GM12878 (cell line): ENCODE results near the gene NMRK1.

ENCODE experiments used
- EP300 ChIP-seq, 2 experiments: fragments of 150-350 bp in 1 of 2; IDR thresholded peaks; 2 replicates each; pipeline ENCODE4 v1.6.1; 2011 to 2012; ENCODE audit warnings: low read depth in 2 of 2, low read length in 2 of 2, borderline replicate concordance in 1 of 2, improper control_type of control experiment in 1 of 2, inconsistent platforms in 1 of 2; ENCODE audit not compliant: control insufficient read depth in 1 of 2
- ESRRA ChIP-seq: IDR thresholded peaks from 2 replicates; pipeline ENCODE4 v1.6.1; 2012; ENCODE audit warnings: mild to moderate bottlenecking, low read length, improper control_type of control experiment
- NFIC ChIP-seq: IDR thresholded peaks from 2 replicates; pipeline ENCODE4 v1.6.1; 2012; ENCODE audit warnings: low read depth, mild to moderate bottlenecking, inconsistent platforms, low read length, moderate library complexity
- NFYA ChIP-seq: IDR thresholded peaks from 2 replicates; pipeline ENCODE4 v1.6.1; 2011; ENCODE audit warnings: low read depth, mild to moderate bottlenecking, low read length, improper control_type of control experiment, borderline replicate concordance
- POLR2A ChIP-seq: IDR thresholded peaks from 2 replicates; pipeline ENCODE4 v1.6.1; 2011; ENCODE audit warnings: low read depth, mild to moderate bottlenecking, low read length
- SRF ChIP-seq, 2 experiments: IDR thresholded peaks; 2 replicates each; pipeline ENCODE4 v1.6.1; 2011; ENCODE audit warnings: low read depth in 2 of 2, low read length in 2 of 2, mild to moderate bottlenecking in 1 of 2, moderate library complexity in 1 of 2
- ZSCAN29 ChIP-seq: fragments of 450-650 bp; IDR thresholded peaks from 2 replicates; pipeline ENCODE4 v1.6.1; 2017; ENCODE audit warnings: mild to moderate bottlenecking, moderate library complexity
- TF ChIP-seq, protein P1 (sequence below): fragments of 450-650 bp; formaldehyde crosslinking; IDR thresholded peaks from 2 replicates; pipeline ENCODE4 v1.4.0; 2020; ENCODE audit warnings: mild to moderate bottlenecking, moderate library complexity
- TF ChIP-seq, protein P2 (sequence below): fragments of 450-650 bp; IDR thresholded peaks from 2 replicates; pipeline ENCODE4 v1.6.1; 2018; ENCODE audit warnings: mild to moderate bottlenecking, low read depth, moderate library complexity; ENCODE audit not compliant: partially characterized antibody
- TF ChIP-seq, protein P3 (sequence below): IDR thresholded peaks from 2 replicates; pipeline ENCODE4 v1.6.1; 2012; ENCODE audit warnings: mild to moderate bottlenecking, low read depth, low read length
- TF ChIP-seq, protein P4 (sequence below), 3 experiments: IDR thresholded peaks in 2 of 3; conservative IDR thresholded peaks in 1 of 3; 2 replicates each; pipeline ENCODE4 v1.5.1; 2011; ENCODE audit warnings: low read depth in 3 of 3, low read length in 3 of 3, mild to moderate bottlenecking in 3 of 3, control low read depth in 2 of 3, moderate library complexity in 2 of 3, inconsistent platforms in 1 of 3, mixed read lengths in 1 of 3; ENCODE audit not compliant: control insufficient read depth in 2 of 3, insufficient read depth in 1 of 3; ENCODE audit errors: extremely low read depth in 1 of 3

GRCh38 chr9:75101004-75101588 lies 13.1 kb upstream of the NMRK1 start:
- TF ChIP-seq ZSCAN29 (no peak), ESRRA (no peak), POLR2A (no peak), SRF (IDR thresholded peaks at IDR 0.05; ENCODE audit: low read depth in 2 of 2, low read length in 2 of 2) (no peak), NFIC (no peak), EP300 (IDR thresholded peaks at IDR 0.05; ENCODE audit: borderline replicate concordance in 1 of 2, control insufficient read depth in 1 of 2, low read depth in 2 of 2, low read length in 2 of 2) (no peak), NFYA (no peak)
- TF ChIP-seq, protein P1, sequence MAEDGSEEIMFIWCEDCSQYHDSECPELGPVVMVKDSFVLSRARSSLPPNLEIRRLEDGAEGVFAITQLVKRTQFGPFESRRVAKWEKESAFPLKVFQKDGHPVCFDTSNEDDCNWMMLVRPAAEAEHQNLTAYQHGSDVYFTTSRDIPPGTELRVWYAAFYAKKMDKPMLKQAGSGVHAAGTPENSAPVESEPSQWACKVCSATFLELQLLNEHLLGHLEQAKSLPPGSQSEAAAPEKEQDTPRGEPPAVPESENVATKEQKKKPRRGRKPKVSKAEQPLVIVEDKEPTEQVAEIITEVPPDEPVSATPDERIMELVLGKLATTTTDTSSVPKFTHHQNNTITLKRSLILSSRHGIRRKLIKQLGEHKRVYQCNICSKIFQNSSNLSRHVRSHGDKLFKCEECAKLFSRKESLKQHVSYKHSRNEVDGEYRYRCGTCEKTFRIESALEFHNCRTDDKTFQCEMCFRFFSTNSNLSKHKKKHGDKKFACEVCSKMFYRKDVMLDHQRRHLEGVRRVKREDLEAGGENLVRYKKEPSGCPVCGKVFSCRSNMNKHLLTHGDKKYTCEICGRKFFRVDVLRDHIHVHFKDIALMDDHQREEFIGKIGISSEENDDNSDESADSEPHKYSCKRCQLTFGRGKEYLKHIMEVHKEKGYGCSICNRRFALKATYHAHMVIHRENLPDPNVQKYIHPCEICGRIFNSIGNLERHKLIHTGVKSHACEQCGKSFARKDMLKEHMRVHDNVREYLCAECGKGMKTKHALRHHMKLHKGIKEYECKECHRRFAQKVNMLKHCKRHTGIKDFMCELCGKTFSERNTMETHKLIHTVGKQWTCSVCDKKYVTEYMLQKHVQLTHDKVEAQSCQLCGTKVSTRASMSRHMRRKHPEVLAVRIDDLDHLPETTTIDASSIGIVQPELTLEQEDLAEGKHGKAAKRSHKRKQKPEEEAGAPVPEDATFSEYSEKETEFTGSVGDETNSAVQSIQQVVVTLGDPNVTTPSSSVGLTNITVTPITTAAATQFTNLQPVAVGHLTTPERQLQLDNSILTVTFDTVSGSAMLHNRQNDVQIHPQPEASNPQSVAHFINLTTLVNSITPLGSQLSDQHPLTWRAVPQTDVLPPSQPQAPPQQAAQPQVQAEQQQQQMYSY, result no peak
- TF ChIP-seq, protein P2, sequence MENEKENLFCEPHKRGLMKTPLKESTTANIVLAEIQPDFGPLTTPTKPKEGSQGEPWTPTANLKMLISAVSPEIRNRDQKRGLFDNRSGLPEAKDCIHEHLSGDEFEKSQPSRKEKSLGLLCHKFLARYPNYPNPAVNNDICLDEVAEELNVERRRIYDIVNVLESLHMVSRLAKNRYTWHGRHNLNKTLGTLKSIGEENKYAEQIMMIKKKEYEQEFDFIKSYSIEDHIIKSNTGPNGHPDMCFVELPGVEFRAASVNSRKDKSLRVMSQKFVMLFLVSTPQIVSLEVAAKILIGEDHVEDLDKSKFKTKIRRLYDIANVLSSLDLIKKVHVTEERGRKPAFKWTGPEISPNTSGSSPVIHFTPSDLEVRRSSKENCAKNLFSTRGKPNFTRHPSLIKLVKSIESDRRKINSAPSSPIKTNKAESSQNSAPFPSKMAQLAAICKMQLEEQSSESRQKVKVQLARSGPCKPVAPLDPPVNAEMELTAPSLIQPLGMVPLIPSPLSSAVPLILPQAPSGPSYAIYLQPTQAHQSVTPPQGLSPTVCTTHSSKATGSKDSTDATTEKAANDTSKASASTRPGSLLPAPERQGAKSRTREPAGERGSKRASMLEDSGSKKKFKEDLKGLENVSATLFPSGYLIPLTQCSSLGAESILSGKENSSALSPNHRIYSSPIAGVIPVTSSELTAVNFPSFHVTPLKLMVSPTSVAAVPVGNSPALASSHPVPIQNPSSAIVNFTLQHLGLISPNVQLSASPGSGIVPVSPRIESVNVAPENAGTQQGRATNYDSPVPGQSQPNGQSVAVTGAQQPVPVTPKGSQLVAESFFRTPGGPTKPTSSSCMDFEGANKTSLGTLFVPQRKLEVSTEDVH, result no peak
- TF ChIP-seq, protein P3, sequence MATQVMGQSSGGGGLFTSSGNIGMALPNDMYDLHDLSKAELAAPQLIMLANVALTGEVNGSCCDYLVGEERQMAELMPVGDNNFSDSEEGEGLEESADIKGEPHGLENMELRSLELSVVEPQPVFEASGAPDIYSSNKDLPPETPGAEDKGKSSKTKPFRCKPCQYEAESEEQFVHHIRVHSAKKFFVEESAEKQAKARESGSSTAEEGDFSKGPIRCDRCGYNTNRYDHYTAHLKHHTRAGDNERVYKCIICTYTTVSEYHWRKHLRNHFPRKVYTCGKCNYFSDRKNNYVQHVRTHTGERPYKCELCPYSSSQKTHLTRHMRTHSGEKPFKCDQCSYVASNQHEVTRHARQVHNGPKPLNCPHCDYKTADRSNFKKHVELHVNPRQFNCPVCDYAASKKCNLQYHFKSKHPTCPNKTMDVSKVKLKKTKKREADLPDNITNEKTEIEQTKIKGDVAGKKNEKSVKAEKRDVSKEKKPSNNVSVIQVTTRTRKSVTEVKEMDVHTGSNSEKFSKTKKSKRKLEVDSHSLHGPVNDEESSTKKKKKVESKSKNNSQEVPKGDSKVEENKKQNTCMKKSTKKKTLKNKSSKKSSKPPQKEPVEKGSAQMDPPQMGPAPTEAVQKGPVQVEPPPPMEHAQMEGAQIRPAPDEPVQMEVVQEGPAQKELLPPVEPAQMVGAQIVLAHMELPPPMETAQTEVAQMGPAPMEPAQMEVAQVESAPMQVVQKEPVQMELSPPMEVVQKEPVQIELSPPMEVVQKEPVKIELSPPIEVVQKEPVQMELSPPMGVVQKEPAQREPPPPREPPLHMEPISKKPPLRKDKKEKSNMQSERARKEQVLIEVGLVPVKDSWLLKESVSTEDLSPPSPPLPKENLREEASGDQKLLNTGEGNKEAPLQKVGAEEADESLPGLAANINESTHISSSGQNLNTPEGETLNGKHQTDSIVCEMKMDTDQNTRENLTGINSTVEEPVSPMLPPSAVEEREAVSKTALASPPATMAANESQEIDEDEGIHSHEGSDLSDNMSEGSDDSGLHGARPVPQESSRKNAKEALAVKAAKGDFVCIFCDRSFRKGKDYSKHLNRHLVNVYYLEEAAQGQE, result no peak
- TF ChIP-seq, protein P4, sequence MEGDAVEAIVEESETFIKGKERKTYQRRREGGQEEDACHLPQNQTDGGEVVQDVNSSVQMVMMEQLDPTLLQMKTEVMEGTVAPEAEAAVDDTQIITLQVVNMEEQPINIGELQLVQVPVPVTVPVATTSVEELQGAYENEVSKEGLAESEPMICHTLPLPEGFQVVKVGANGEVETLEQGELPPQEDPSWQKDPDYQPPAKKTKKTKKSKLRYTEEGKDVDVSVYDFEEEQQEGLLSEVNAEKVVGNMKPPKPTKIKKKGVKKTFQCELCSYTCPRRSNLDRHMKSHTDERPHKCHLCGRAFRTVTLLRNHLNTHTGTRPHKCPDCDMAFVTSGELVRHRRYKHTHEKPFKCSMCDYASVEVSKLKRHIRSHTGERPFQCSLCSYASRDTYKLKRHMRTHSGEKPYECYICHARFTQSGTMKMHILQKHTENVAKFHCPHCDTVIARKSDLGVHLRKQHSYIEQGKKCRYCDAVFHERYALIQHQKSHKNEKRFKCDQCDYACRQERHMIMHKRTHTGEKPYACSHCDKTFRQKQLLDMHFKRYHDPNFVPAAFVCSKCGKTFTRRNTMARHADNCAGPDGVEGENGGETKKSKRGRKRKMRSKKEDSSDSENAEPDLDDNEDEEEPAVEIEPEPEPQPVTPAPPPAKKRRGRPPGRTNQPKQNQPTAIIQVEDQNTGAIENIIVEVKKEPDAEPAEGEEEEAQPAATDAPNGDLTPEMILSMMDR (IDR thresholded peaks at IDR 0.05 in 2 of 3, conservative IDR thresholded peaks at IDR 0.05 in 1 of 3; ENCODE audit: control insufficient read depth in 2 of 3, extremely low read depth in 1 of 3, insufficient read depth in 1 of 3, low read depth in 3 of 3, low read length in 3 of 3), result no peak
